Measurements from ENCODE around the gene LMAN1L.
"Not testable (repeated sequence)": the region's sequence is repeated elsewhere in the genome, so short reads cannot be mapped to it uniquely, and the experiment has no call there.

LMAN1L gene

DNA sequence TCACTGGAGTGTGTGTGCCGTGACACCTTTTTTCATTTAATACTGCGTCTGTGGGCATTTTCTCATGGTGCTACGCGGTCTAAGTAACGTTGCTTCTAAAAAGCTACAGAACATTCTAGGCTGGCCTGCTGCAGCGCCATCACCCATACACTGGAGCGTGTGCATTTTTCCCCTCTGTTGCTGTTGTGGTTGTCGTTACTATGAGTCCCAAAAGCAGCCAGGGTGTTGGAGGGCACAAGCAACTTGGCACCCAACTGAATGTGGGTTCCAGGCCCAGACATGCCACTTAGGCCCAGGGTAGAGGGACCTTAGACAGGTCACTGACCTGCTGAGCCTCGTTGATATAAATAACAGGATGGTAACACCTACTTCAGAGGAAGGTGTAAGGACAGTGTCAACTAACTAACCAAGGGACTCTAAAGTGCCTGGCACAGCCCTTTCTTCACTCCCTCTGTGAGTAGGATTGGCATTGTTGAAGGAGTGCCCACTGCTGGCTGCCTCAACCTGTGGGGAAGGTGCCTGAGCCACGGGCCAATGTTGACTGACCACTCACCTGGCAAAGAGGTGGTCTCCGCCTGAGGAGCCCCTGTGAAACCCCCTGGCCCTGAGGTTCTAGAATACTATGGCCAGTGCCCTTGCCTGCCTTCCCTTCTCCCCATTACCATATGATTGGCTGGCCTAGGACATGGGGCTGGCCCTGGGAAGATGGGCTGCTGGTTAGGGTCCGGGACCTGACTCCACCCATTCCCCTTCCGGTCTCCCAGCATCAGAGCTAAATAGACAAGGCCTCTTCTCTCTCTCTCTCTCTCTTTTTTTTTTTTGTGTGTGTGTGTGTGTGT, 27.2 kb upstream of the LMAN1L start:
- H3F3A ChIP-seq (ENCODE audit: insufficient read depth): peaks cover 87% of the 10 kb centered on the region
- peak overlapping the region; percentile 96 for H3K27ac ChIP-seq (ENCODE audit: low read depth, low read length)
- H3K9me3 ChIP-seq (ENCODE audit: insufficient read depth, low read length): no peaks in the 10 kb centered on the region
- TF ChIP-seq, protein P1, sequence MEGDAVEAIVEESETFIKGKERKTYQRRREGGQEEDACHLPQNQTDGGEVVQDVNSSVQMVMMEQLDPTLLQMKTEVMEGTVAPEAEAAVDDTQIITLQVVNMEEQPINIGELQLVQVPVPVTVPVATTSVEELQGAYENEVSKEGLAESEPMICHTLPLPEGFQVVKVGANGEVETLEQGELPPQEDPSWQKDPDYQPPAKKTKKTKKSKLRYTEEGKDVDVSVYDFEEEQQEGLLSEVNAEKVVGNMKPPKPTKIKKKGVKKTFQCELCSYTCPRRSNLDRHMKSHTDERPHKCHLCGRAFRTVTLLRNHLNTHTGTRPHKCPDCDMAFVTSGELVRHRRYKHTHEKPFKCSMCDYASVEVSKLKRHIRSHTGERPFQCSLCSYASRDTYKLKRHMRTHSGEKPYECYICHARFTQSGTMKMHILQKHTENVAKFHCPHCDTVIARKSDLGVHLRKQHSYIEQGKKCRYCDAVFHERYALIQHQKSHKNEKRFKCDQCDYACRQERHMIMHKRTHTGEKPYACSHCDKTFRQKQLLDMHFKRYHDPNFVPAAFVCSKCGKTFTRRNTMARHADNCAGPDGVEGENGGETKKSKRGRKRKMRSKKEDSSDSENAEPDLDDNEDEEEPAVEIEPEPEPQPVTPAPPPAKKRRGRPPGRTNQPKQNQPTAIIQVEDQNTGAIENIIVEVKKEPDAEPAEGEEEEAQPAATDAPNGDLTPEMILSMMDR (IDR thresholded peaks at IDR 0.05; ENCODE audit: insufficient read depth, low read length, poor library complexity, severe bottlenecking): no peak
- no peak for TF ChIP-seq EZH2phosphoT487 (conservative IDR thresholded peaks at IDR 0.05; ENCODE audit: low read length)
- H3K9ac ChIP-seq (ENCODE audit: low read length): peak overlapping the region; percentile 99
- no peaks in the 10 kb centered on the region for H4K20me1 ChIP-seq (ENCODE audit: low read depth, low read length)
- no peak overlapping the region for H2AFZ ChIP-seq (ENCODE audit: low read depth, low read length, severe bottlenecking)
- H3K4me2 ChIP-seq (ENCODE audit: low read depth, low read length, poor library complexity, severe bottlenecking): peak overlapping the region; percentile 73
- H3K36me3 ChIP-seq (ENCODE audit: low read length): no peaks in the 10 kb centered on the region
- peak overlapping the region; percentile 94 for H3K4me3 ChIP-seq (ENCODE audit: insufficient read depth, low read length, poor library complexity, severe bottlenecking)
- no peaks in the 10 kb centered on the region for H3K9me2 ChIP-seq (replicated peaks; ENCODE audit: insufficient read depth, low read length)
- H3K79me2 ChIP-seq (ENCODE audit: insufficient read depth, low read length): peaks cover 78% of the 10 kb centered on the region
- H3K27me3 ChIP-seq (ENCODE audit: low read length): no peaks in the 10 kb centered on the region

DNA sequence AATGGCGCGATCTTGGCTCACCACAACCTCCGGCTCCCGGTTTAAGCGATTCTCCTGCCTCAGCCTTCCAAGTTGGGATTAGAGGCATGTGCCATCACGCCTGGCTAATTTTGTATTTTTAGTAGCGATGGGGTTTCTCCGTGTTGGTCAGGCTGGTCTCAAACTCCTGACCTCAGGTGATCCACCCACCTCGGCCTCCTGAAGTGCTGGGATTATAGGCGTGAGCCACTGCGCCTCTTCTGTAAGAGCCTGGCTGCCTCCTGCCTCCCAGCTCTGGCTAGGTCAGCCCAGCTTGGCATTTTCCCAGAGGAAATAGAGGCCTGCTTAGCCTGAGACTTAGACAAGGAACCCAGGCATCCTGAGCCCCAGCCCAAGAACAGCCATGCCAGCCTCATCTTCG, 26.6 kb upstream of the LMAN1L start:
- H3K4me2 ChIP-seq (ENCODE audit: low read depth, low read length, poor library complexity, severe bottlenecking): peak overlapping the region; percentile 73
- peak overlapping the region; percentile 99 for H3K9ac ChIP-seq (ENCODE audit: low read length)
- H3K4me3 ChIP-seq (ENCODE audit: insufficient read depth, low read length, poor library complexity, severe bottlenecking): peak overlapping the region; percentile 37
- peaks cover 87% of the 10 kb centered on the region for H3F3A ChIP-seq (ENCODE audit: insufficient read depth)
- not testable (repeated sequence) for H2AFZ ChIP-seq (ENCODE audit: low read depth, low read length, severe bottlenecking); H3K9me3 ChIP-seq (ENCODE audit: insufficient read depth, low read length); H4K20me1 ChIP-seq (ENCODE audit: low read depth, low read length); H3K27me3 ChIP-seq (ENCODE audit: low read length); H3K9me2 ChIP-seq (replicated peaks; ENCODE audit: insufficient read depth, low read length); H3K36me3 ChIP-seq (ENCODE audit: low read length)
- H3K79me2 ChIP-seq (ENCODE audit: insufficient read depth, low read length): peaks cover 79% of the 10 kb centered on the region
- H3K27ac ChIP-seq (ENCODE audit: low read depth, low read length): peak overlapping the region; percentile 96

DNA sequence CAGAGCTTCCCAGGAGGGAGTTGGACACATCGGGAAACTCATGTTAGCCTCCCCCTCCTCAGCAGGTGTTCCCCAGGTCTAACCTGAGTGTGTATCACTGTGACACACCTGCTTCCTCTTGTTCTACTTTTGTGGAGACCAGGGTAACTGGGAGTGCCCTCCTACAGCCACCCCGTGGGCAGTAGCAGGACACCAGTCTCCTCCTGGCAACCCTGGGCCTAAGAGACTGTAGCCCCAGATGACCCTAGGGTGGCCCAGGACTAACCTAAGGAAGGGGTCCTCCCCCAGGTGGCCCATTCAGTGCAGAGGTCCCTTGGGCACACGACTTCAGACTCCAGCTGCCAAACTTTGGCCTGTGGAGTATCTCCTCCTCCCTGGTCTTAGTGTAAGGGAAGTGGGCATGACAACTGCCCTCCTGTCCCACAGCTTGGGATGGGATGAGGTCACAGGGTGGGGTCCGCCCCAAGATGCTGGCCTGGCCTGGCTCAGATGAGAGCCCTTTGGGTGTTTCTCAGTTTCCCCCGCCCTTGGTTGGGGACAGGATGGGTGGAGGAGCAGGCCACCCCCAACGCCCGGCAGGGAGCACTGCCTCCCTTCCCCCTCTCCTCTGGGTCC, 26.0 kb upstream of the LMAN1L start:
- H2AFZ ChIP-seq (ENCODE audit: low read depth, low read length, severe bottlenecking): no peak overlapping the region
- H3F3A ChIP-seq (ENCODE audit: insufficient read depth): peaks cover 88% of the 10 kb centered on the region
- H3K79me2 ChIP-seq (ENCODE audit: insufficient read depth, low read length): peaks cover 79% of the 10 kb centered on the region
- H3K9me2 ChIP-seq (replicated peaks; ENCODE audit: insufficient read depth, low read length): no peaks in the 10 kb centered on the region
- peak overlapping the region; percentile 96 for H3K27ac ChIP-seq (ENCODE audit: low read depth, low read length)
- TF ChIP-seq EZH2phosphoT487 (conservative IDR thresholded peaks at IDR 0.05; ENCODE audit: low read length): no peak
- TF ChIP-seq, protein P1 (IDR thresholded peaks at IDR 0.05; ENCODE audit: insufficient read depth, low read length, poor library complexity, severe bottlenecking): no peak
- no peaks in the 10 kb centered on the region for H3K9me3 ChIP-seq (ENCODE audit: insufficient read depth, low read length)
- peak overlapping the region; percentile 99 for H3K9ac ChIP-seq (ENCODE audit: low read length)
- no peaks in the 10 kb centered on the region for H4K20me1 ChIP-seq (ENCODE audit: low read depth, low read length)
- H3K4me2 ChIP-seq (ENCODE audit: low read depth, low read length, poor library complexity, severe bottlenecking): peak overlapping the region; percentile 73
- H3K36me3 ChIP-seq (ENCODE audit: low read length): no peaks in the 10 kb centered on the region
- H3K27me3 ChIP-seq (ENCODE audit: low read length): no peaks in the 10 kb centered on the region
- H3K4me3 ChIP-seq (ENCODE audit: insufficient read depth, low read length, poor library complexity, severe bottlenecking): peak overlapping the region; percentile 37

Data from SU-DHL-6 (cell line).